Naive thymus-derived CD4-positive, alpha-beta T cell (primary cell): ENCODE measurements around the gene SELENOW. TPM values are rescaled to one million over a fixed set of nuclear protein-coding genes. Genes with fewer than 3 reads are reported as not detected.
A peak's percentile ranks its signal among the peaks of the same experiment; 100 is the strongest.
"Not testable (repeated sequence)": the region's sequence is repeated elsewhere in the genome, so short reads cannot be mapped to it uniquely, and the experiment has no call there.

Source experiments
- ATAC-seq: fragments of 150-1000 bp; cut with Tn5 transposase; 2 replicates; pipeline ENCODE4 v1.10.0; 2021; ENCODE audit warnings: mild to moderate bottlenecking, moderate library complexity
- CTCF ChIA-PET: fragments of 350-600 bp; sonication (Branson Sonifier 250); formaldehyde crosslinking; loops from one replicate; lab custom pipeline; 2021; ENCODE audit warnings: antibody characterized with exemption; lab: Charles Lee
- POLR2A ChIA-PET: fragments of 350-600 bp; sonication (Branson Sonifier 250); formaldehyde crosslinking; loops from one replicate; lab custom pipeline; 2021; ENCODE audit warnings: antibody characterized with exemption, inconsistent platforms; lab: Charles Lee
- DNase-seq, 9 donors: peaks; one replicate each; pipeline versions ENCODE4 v3.0.0 to v3.0.0-alpha.2; 2020 to 2022; ENCODE audit warnings: mixed read lengths in 1 of 9
- H3K27ac ChIP-seq: one replicate; pipeline ENCODE4 v1.7.0; 2013; ENCODE audit warnings: mild to moderate bottlenecking, low read depth, low read length, moderate library complexity
- H3K27me3 ChIP-seq, 2 donors: one replicate each; pipeline ENCODE4 v1.7.0; 2013; ENCODE audit warnings: low read length in 2 of 2, mild to moderate bottlenecking in 2 of 2, moderate library complexity in 2 of 2; ENCODE audit not compliant: control insufficient read depth in 2 of 2, insufficient read depth in 2 of 2
- H3K36me3 ChIP-seq, 3 experiments: 1 replicate in 2 of 3; 2 replicates in 1 of 3; pipeline ENCODE4 v1.7.0; 2013; ENCODE audit warnings: low read length in 3 of 3, mild to moderate bottlenecking in 3 of 3, moderate library complexity in 1 of 3; ENCODE audit not compliant: insufficient read depth in 3 of 3, control insufficient read depth in 2 of 3
- H3K4me1 ChIP-seq, 2 donors: one replicate each; pipeline ENCODE4 v1.7.0; 2013; ENCODE audit warnings: low read length in 2 of 2, mild to moderate bottlenecking in 2 of 2, moderate library complexity in 1 of 2; ENCODE audit not compliant: control insufficient read depth in 2 of 2, insufficient read depth in 2 of 2
- H3K4me3 ChIP-seq: 2 replicates; pipeline ENCODE4 v1.7.0; 2013; ENCODE audit warnings: mild to moderate bottlenecking, low read length
- H3K9me3 ChIP-seq, 3 experiments: 1 replicate in 2 of 3; 2 replicates in 1 of 3; pipeline ENCODE4 v1.7.0; 2013; ENCODE audit warnings: low read length in 3 of 3; ENCODE audit not compliant: control insufficient read depth in 2 of 3
- H3K27ac Mint-ChIP-seq, 9 donors: one replicate each; pipeline ENCODE4 v1.8.0; 2020 to 2022; ENCODE audit warnings: mixed read lengths in 9 of 9, mild to moderate bottlenecking in 8 of 9, moderate library complexity in 5 of 9, inconsistent platforms in 2 of 9
- H3K27me3 Mint-ChIP-seq, 5 donors: one replicate each; pipeline ENCODE4 v1.8.0; 2021 to 2022; ENCODE audit warnings: mixed read lengths in 5 of 5, mild to moderate bottlenecking in 1 of 5
- H3K36me3 Mint-ChIP-seq, 5 donors: one replicate each; pipeline ENCODE4 v1.8.0; 2020 to 2022; ENCODE audit warnings: mixed read lengths in 5 of 5, mild to moderate bottlenecking in 3 of 5, inconsistent platforms in 1 of 5
- H3K4me1 Mint-ChIP-seq, 7 donors: one replicate each; pipeline ENCODE4 v1.8.0; 2020 to 2022; ENCODE audit warnings: mixed read lengths in 7 of 7, mild to moderate bottlenecking in 3 of 7, inconsistent platforms in 1 of 7
- H3K4me3 Mint-ChIP-seq, 10 donors: one replicate each; pipeline ENCODE4 v1.8.0; 2020 to 2022; ENCODE audit warnings: mild to moderate bottlenecking in 10 of 10, mixed read lengths in 10 of 10, moderate library complexity in 6 of 10, inconsistent platforms in 2 of 10
- H3K9me3 Mint-ChIP-seq, 11 donors: one replicate each; pipeline ENCODE4 v1.8.0; 2020 to 2022; ENCODE audit warnings: mixed read lengths in 11 of 11, mild to moderate bottlenecking in 4 of 11, inconsistent platforms in 1 of 11, moderate library complexity in 1 of 11
- intact Hi-C, 2 donors: fragments of 100-400 bp; cut with micrococcal nuclease; formaldehyde crosslinking; loops; one replicate each; pipeline ENCODE4 v1.15.1; 2023
- polyA plus RNA-seq, 2 donors: library from polyadenylated mRNA; unstranded; fragments of 300-500 nt; fragmentation: Illumina TruSeq; gene quantifications; one replicate each; pipeline ENCODE4 v1.2.3, GENCODE V29; 2021
- total RNA-seq, 6 experiments: library from RNA in 5 of 6; stranded (reverse) in 5 of 6; gene quantifications; 1 replicate in 5 of 6; 2 replicates in 1 of 6; pipeline ENCODE4 v1.2.3 and lab custom pipeline; 2021 to 2026

SELENOW gene
- total and polyA plus RNA-seq, 7 experiments from 2014 or later, result 67.5 to 400 (median 111) TPM

GRCh38 chr19:47786566-47786965, 8.1 kb downstream of the SELENOW start:
- POLR2A ChIA-PET, result no interaction called here

DNA sequence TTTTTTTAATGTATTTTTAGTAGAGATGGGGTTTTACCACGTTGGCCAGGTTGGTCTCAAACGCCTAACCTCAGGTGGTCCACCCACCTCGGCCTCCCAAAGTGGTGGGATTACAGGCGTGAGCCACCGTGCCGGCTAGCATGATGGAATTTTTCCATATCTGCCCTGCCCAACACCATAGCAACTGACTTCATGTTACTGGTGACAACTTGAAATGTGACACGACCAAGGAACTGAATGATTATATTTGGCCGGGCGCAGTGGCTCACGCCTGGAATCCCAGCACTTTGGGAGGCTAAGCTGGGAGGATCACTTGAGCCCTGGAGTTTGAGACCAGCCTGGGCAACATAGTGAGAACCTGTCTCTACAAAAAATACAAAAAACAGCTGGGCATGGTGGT, 8.8 kb downstream of the SELENOW start:
- H3K9me3 ChIP-seq, H3K4me3 ChIP-seq, H3K27ac ChIP-seq, ATAC-seq, DNase-seq, H3K36me3 Mint-ChIP-seq, POLR2A ChIA-PET, H3K27ac Mint-ChIP-seq, H3K27me3 ChIP-seq, H3K4me1 Mint-ChIP-seq, H3K9me3 Mint-ChIP-seq, H3K27me3 Mint-ChIP-seq, H3K4me1 ChIP-seq, H3K4me3 Mint-ChIP-seq: not testable (repeated sequence)
- intact Hi-C loops, result loop anchor here in 1 of 2 donors (5.0 kb wide), 1 partner anchor 75 kb away; the partner anchor contains the start of gene EHD2
- CTCF ChIA-PET, result interaction anchor here (0.6 to 1.6 kb wide), 3 partner anchors 22 to 688 kb away, joined by 3 to 4 read pairs (median 4); partner anchors contain the start of gene EHD2
- peaks cover 0 to 33% (median 0%) of the 10 kb centered on the region in 3 experiments for H3K36me3 ChIP-seq

More at GRCh38 chr19:47786566-47786965, 8.1 kb downstream of the SELENOW start:
- Histone ChIP-seq H3K36me3 (peaks cover 0 to 40% (median 2%) of the 10 kb centered on the region in 3 experiments), H3K9me3 (no peaks in the 10 kb centered on the region), H3K27me3 (no peaks in the 10 kb centered on the region), H3K27ac (no peak overlapping the region), H3K4me3 (no peak overlapping the region), H3K4me1 (no peaks in the 10 kb centered on the region)
- H3K9me3 Mint-ChIP-seq, result no peaks in the 10 kb centered on the region
- H3K36me3 Mint-ChIP-seq, result peaks cover 0 to 13% (median 10%) of the 10 kb centered on the region in 5 donors
- H3K27ac Mint-ChIP-seq, result no peak overlapping the region
- intact Hi-C loops, result loop anchor here in 1 of 2 donors (5.0 kb wide), 1 partner anchor 74 kb away; the partner anchor contains the start of gene EHD2
- no peaks in the 10 kb centered on the region for H3K27me3 Mint-ChIP-seq
- DNase-seq (no peak), ATAC-seq (no peak)
- CTCF ChIA-PET, result no interaction called here
- H3K4me3 Mint-ChIP-seq, result no peak overlapping the region
- H3K4me1 Mint-ChIP-seq, result peaks cover 6 to 16% (median 10%) of the 10 kb centered on the region in 7 donors

DNA sequence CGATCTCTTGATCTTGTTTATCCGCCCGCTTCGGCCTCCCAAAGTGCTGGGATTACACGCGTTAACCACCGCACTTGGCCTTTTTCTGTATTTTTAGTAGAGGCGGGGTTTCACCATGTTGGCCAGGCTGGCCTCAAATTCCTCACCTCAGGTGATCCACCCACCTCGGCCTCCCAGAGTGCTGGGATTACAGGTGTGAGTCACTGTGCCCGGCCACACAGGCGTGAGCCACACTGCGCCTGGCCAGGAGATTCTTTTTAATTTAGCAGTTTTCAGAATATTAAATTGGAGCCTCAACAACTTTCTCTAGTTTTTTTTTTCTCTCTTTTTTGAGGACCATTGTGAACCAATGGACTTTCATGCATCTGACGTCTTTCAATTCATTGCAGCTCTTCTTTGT, 11.3 kb downstream of the SELENOW start:
- H3K27me3 ChIP-seq, ATAC-seq, H3K36me3 Mint-ChIP-seq, H3K4me3 ChIP-seq, H3K9me3 ChIP-seq, H3K4me1 ChIP-seq, POLR2A ChIA-PET, DNase-seq, H3K9me3 Mint-ChIP-seq, H3K4me3 Mint-ChIP-seq, H3K27ac ChIP-seq, H3K4me1 Mint-ChIP-seq, H3K27me3 Mint-ChIP-seq: not testable (repeated sequence)
- peak overlapping the region in 1 of 9 donors; percentile 55 for H3K27ac Mint-ChIP-seq
- H3K36me3 ChIP-seq, result peaks cover 0 to 16% (median 0%) of the 10 kb centered on the region in 3 experiments
- CTCF ChIA-PET, result interaction anchor here (0.7 to 1.6 kb wide), 4 partner anchors 14 to 417 kb away, joined by 3 to 9 read pairs (median 4); no protein-coding TSS in a partner anchor
- intact Hi-C loops, result loop anchor here (2.0 to 5.0 kb wide), 2 partner anchors 73 to 78 kb away; partner anchors contain the start of gene EHD2 (in 1 of the 2)

GRCh38 chr19:47790398-47790814, 11.9 kb downstream of the SELENOW start:
- ChIA-PET POLR2A (no interaction called here), CTCF (interaction anchor here (0.7 to 1.6 kb wide), 7 partner anchors 15 to 418 kb away, joined by 3 to 9 read pairs (median 3); partner anchors contain the start of gene EHD2)
- H3K4me3 ChIP-seq, result no peak overlapping the region
- intact Hi-C loops, result loop anchor here in 1 of 2 donors (2.0 kb wide), 1 partner anchor 72 kb away; no protein-coding TSS in a partner anchor
- H3K27me3 ChIP-seq, result no peaks in the 10 kb centered on the region
- H3K36me3 ChIP-seq, result peaks cover 0 to 11% (median 0%) of the 10 kb centered on the region in 3 experiments
- ATAC-seq, result peak; percentile 85
- peaks cover 0 to under 1% (median 0%) of the 10 kb centered on the region in 5 donors for H3K27me3 Mint-ChIP-seq
- no peak overlapping the region for H3K27ac ChIP-seq
- H3K4me1 Mint-ChIP-seq, result peaks cover 1 to 5% (median 4%) of the 10 kb centered on the region in 7 donors
- H3K4me3 Mint-ChIP-seq, result no peak overlapping the region
- H3K36me3 Mint-ChIP-seq, result peaks cover 0 to 1% (median 0%) of the 10 kb centered on the region in 5 donors
- no peaks in the 10 kb centered on the region for H3K4me1 ChIP-seq
- no peaks in the 10 kb centered on the region for H3K9me3 ChIP-seq
- peak; percentile 51 to 85 (median 74) for DNase-seq
- H3K9me3 Mint-ChIP-seq, result peaks cover 0 to 5% (median 0%) of the 10 kb centered on the region in 11 donors
- H3K27ac Mint-ChIP-seq, result peak overlapping the region in 1 of 9 donors; percentile 32

DNA sequence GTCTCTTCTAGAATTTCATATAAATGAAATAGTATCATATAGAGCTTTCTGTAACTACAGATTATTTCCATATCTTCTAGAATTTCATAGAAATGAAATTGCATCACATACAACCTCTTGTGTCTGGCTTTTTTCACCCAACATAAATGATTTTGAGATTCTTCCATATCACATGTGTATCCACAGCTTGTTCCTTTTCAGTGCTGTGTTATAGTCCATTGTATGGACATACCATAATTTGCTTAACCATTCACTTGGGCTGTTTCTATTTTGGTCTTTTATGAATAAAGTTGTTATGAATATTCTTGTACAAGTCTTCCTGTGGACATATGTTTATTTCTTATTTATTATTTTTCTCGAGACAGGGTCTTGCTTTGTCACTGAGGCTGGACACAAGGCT, 14.1 kb downstream of the SELENOW start:
- H3K36me3 Mint-ChIP-seq, result peaks cover 0 to 4% (median 0%) of the 10 kb centered on the region in 5 donors
- DNase-seq, result no peak
- no peak for ATAC-seq
- intact Hi-C loops, result no loop called here
- POLR2A ChIA-PET, result no interaction called here
- no peak overlapping the region for H3K27ac ChIP-seq
- no peaks in the 10 kb centered on the region for H3K36me3 ChIP-seq
- H3K9me3 Mint-ChIP-seq, result peaks cover 0 to 5% (median 0%) of the 10 kb centered on the region in 11 donors
- H3K4me1 ChIP-seq, result no peaks in the 10 kb centered on the region
- no peaks in the 10 kb centered on the region for H3K27me3 ChIP-seq
- peaks cover 1 to 5% (median 4%) of the 10 kb centered on the region in 7 donors for H3K4me1 Mint-ChIP-seq
- no peak overlapping the region for H3K4me3 ChIP-seq
- no peak overlapping the region for H3K27ac Mint-ChIP-seq
- CTCF ChIA-PET, result interaction anchor here (0.7 kb wide), 1 partner anchor 149 kb away, joined by 3 read pairs; no protein-coding TSS in a partner anchor
- H3K4me3 Mint-ChIP-seq, result no peak overlapping the region
- peaks cover 0 to 4% (median 0%) of the 10 kb centered on the region in 5 donors for H3K27me3 Mint-ChIP-seq
- H3K9me3 ChIP-seq, result no peaks in the 10 kb centered on the region

DNA sequence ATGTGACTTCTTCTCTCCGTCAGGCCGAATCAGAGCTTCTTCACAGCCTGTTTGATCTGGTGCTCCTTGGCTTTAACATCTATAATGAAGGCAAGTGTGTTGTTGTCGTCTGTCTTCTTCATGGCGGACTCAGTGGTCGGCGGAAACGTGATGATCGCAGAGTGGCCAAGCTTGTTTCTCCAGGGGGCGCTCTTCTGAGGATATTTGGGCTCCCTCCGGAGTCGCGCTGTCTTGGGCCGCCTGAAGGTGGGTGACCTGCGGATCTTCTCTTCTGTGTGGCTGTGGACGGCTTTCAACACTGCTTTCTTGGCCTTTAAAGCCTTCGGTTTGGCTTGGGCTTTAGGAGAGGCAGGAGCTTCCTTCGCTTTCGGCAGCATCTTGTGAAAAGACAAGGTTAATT, 16.0 kb downstream of the SELENOW start:
- H3K27me3 ChIP-seq, result no peaks in the 10 kb centered on the region
- Mint-ChIP-seq H3K4me3 (no peak overlapping the region), H3K4me1 (peaks cover 0 to 3% (median 0%) of the 10 kb centered on the region in 7 donors), H3K27ac (no peak overlapping the region), H3K9me3 (peaks cover 0 to 8% (median 0%) of the 10 kb centered on the region in 11 donors), H3K36me3 (peaks cover 0 to 8% (median 0%) of the 10 kb centered on the region in 5 donors), H3K27me3 (peaks cover 0 to 10% (median 4%) of the 10 kb centered on the region in 5 donors)
- intact Hi-C loops, result no loop called here
- ATAC-seq (no peak), DNase-seq (no peak)
- ChIA-PET CTCF (no interaction called here), POLR2A (no interaction called here)
- no peak overlapping the region for H3K27ac ChIP-seq
- H3K9me3 ChIP-seq, result no peaks in the 10 kb centered on the region
- no peak overlapping the region for H3K4me3 ChIP-seq
- H3K36me3 ChIP-seq, result no peaks in the 10 kb centered on the region
- no peaks in the 10 kb centered on the region for H3K4me1 ChIP-seq
